HG03196 (cell line): ENCODE results near the gene NUTM1.
"Not testable (repeated sequence)": the region's sequence is repeated elsewhere in the genome, so short reads cannot be mapped to it uniquely, and the experiment has no call there.

Experiments used
- ATAC-seq: cut with Tn5 transposase; IDR thresholded peaks from one replicate; pipeline ENCODE4 v1.9.1; 2021; ENCODE audit not compliant: unreplicated experiment

The NUTM1 gene

DNA sequence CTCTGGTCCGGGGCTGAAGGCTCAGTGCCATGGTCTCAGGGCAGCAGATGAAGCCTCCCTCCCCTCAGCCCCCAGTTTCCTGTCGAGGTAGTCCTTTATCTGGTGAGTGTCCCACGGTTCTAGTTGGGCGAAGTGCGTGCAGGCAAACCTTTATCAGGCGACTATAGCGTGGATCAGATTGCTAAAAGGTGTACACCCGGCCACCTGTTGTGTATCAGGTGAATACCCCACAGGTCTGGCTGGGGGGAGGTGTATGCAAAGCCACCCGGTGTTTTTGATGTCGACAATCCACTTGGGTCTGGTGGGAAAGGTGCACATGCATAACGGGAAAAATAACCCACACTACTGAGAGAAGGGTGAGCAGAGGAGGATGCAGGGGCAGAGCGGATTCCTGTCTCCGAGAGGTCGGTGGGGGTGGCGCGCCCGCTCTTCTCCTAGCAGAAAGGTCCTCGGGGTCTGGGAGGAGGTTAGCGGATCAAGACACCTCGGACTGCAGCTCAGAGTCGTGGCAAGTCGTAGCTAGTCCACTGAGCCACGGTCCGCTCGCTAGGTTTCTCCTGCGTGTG lies 6.0 kb upstream of the NUTM1 start:
- ATAC-seq = peak; percentile 5

DNA sequence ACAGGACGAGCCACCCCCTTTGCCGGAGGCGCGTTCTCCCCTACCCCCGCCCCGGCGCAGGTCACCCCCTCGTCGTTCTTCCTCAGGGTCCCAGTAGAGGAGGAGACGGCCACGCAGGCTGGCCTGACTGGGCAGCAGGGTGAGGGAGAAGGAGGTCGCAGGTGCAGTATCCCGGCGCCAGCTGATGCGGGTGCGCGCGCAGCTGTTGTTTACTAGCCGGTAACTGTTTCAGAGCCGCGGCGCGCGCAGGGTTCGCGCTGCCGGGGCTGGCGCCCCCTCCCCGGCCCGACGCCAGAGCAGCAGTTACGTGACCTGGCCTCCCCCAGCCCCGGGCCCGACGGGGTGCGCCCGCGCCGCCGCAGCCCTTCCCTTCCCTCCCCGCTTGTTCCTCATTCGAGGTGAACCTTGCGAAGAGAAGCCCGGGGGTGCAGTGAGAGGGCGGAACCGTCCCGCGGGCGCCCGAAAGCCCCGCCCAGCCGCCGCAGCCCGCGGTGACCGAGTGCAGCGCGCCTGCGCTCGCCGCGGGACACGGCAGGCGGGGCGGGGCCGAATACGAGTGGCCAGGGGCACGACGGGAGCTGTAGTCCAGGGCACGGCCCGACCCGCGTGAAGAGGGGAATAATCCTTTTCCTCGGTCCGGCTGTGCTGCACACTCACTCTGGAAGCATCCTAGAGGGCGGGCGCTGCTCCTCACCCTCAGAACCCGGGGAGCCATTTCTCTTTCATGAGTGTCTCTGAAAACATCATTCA lies 5.4 kb upstream of the NUTM1 start, which contains the start of gene SLC12A6:
SLC12A6 (minus strand) TSS at position 225 of the 750 bp plus-strand sequence. CDS start 1,101 bp downstream, outside the sequence.
- peak; percentile 63 for ATAC-seq

GRCh38 chr15:34338347-34338746 lies 4.8 kb upstream of the NUTM1 start:
- no peak for ATAC-seq

DNA sequence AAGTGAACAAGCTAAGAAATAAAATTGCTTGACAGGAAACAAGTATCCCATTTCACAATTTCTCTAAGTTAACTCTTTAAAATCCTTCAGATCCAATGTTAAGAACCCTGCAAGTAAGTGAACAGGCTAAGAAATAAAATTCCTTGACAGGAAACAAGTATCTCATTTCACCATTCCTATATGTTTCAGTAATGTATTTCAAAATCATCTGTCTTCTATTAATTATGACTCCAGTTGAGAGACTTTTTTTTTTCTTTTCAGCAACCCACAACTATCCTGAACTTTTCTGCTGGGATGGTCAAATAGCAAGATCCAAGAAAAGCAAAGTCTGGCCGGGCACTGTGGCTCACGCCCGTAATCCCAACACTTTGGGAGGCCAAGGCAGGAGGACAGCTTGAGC lies 3.2 kb upstream of the NUTM1 start:
- ATAC-seq = no peak

GRCh38 chr15:34341381-34342212 lies 1.5 kb upstream of the NUTM1 start:
- ATAC-seq = no peak

- ATAC-seq = not testable (repeated sequence)
These were observed 840 bp upstream of the NUTM1 start for GRCh38 chr15:34342213-34342736.

GRCh38 chr15:34347951-34348638 lies 5.0 kb downstream of the NUTM1 start:
- no peak for ATAC-seq

- no peak for ATAC-seq
These were observed 5.7 kb downstream of the NUTM1 start for GRCh38 chr15:34348735-34349300.

- no peak for ATAC-seq
These were observed 6.7 kb downstream of the NUTM1 start for GRCh38 chr15:34349769-34350168.

- ATAC-seq = not testable (repeated sequence)
These were observed 9.9 kb downstream of the NUTM1 start for GRCh38 chr15:34352996-34353395.

DNA sequence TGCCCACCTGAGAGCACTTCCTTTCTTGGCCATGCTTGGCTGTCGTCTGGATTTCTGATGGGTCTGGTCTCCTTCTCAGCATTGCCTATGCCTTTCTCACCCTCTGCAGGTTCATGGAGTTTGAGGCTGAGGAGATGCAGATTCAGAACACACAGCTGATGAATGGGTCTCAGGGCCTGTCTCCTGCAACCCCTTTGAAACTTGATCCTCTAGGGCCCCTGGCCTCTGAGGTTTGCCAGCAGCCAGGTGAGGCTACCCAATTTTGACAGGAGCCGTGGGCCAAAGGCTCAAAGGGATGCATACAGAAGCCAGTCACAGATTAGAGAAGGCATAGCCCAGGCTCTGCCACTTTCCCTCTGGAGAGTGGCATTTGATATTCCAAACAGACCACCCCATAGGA lies 10.5 kb downstream of the NUTM1 start:
- no peak for ATAC-seq

GRCh38 chr15:34354286-34354685 lies 11.2 kb downstream of the NUTM1 start:
- ATAC-seq = no peak

DNA sequence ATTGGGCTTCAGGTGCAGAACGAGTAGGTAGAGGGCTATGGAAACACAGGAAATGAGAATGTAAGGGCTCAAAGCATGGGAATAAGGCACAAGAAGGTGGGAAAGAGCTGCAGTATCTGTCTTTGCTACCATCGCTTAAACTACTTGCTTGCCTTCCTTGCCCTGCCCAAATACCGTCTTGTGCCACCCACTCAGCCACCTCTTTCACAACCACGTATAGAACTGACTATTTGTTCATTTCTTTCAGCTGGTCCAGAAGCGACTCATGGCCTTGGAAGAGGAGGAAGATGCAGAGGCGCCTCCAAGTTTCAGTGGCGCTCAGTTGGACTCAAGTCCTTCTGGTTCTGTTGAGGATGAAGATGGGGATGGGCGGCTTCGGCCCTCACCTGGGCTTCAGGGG lies 12.1 kb downstream of the NUTM1 start:
- no peak for ATAC-seq

DNA sequence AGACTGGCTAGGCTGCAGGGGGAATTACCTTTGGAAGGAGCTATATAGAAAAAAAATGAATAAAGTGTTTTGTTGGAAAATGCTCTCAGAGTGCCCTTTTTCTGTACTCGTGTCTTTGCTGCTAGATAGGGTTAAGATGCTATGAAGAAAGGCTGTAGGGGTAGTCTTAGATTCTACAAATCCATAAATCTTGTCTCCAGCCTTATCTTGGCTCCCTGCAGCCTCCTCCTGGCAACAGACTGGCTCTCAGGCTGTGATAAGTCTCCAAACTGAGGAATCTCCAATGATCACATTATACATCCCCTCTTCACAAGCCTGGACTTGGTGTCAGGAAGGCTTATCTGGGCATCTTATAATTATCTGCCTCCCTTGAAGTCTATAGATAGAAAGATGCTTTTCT lies 14.5 kb downstream of the NUTM1 start:
- no peak for ATAC-seq

DNA sequence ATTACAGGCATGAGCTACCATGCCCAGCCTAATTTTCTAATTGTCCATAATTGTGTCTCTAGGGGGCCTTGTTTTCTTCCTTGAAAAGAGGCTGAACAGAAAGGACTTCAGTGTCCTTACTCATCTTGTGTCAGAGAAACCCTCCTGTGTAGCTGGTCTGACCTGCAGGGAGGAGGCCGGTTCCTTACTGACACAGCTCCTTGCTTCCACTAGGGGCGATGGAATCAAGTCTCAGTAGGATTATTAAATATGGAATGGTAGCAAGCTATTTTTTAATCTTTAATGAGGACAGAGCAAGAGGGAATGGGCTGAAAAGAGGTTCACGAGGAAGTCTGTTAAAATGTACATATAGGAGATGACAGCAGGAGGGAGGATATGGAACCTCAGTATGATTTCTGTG lies 15.3 kb downstream of the NUTM1 start:
- no peak for ATAC-seq

- no peak for ATAC-seq
These were observed 15.8 kb downstream of the NUTM1 start for GRCh38 chr15:34358948-34359347.

- no peak for ATAC-seq
These were observed 16.3 kb downstream of the NUTM1 start for GRCh38 chr15:34359416-34359815.

DNA sequence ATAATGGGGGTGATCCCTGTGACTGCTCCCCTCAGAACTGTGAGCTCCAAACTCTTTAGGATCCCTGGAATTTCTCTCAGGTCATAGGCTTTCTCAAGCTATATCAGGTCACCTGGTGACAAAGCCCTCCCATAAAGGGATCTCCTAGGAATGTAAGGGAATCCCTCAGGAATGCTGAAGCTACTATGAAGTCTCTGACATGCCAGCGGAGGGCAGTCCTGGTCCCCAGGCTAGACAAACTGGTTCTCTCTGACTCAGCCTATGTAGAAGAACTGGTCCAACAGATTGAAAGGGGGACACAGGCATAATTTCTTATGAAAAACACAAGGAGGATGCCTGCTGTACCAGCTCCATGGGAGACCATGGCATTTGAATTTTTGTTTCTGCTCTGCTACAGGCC lies 17.2 kb downstream of the NUTM1 start:
- no peak for ATAC-seq

- no peak for ATAC-seq
These were observed 18.2 kb downstream of the NUTM1 start for GRCh38 chr15:34361278-34361677.

DNA sequence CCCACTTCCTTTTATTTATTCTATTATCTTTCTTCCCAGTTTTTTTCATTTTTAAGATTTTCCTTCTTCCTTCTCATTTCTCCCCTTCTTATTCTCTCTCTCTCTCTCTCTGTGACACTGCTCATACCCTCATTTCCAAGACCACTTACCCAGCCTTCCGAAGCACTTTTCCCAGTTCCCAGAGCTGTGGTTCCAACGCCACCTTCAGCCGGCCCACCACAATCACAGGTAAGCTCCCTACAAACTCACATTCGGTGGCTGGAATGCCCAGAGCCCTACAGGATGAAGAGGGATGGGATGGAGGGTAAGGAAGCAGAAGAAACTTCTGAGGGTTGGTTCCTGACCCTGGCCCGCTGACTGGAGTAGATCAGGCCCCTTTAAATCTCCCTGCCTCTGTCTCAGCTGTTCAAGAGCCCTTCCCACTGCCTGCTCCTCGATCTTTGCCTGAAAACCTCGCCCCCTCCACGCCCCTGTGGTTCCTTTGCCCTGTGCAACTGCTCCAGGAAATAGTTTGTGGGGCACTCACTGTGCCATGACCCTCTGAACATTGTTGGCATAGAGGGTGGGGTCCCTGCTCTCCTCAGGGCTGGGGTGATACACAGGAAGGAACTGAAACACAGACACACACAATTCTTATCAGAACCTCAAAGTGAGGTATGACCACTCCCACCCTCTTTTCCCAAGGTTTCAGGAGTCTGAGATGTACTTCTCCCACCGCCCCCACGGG lies 19.1 kb downstream of the NUTM1 start:
- ATAC-seq = no peak
